GM19463 (cell line): ENCODE measurements around the gene ADGRE2.
"Not testable (repeated sequence)": the region's sequence is repeated elsewhere in the genome, so short reads cannot be mapped to it uniquely, and the experiment has no call there.

Source experiments
- ATAC-seq: cut with Tn5 transposase; IDR thresholded peaks from one replicate; pipeline ENCODE4 v1.9.1; 2021; ENCODE audit warnings: mild to moderate bottlenecking, moderate library complexity; ENCODE audit not compliant: unreplicated experiment

Gene ADGRE2

GRCh38 chr19:14778110-14778845 is at the start of gene ADGRE2:
ADGRE2 (minus strand) TSS chr19:14778560; CDS start chr19:14776756, 1,804 bp downstream.
- ATAC-seq: not testable (repeated sequence)

- ATAC-seq: no peak
Measured at GRCh38 chr19:14826006-14826405, 47.6 kb upstream of the ADGRE2 start.

GRCh38 chr19:14821937-14822336 is 43.6 kb upstream of the ADGRE2 start:
- no peak for ATAC-seq

- no peak for ATAC-seq
Measured at GRCh38 chr19:14818588-14818987, 40.2 kb upstream of the ADGRE2 start.

- no peak for ATAC-seq
Measured at GRCh38 chr19:14817052-14817451, 38.7 kb upstream of the ADGRE2 start.

- ATAC-seq: no peak
Measured at GRCh38 chr19:14814982-14815652, 36.8 kb upstream of the ADGRE2 start.

GRCh38 chr19:14809272-14810057 is 31.1 kb upstream of the ADGRE2 start:
- no peak for ATAC-seq

GRCh38 chr19:14804765-14805164 is 26.4 kb upstream of the ADGRE2 start:
- ATAC-seq: no peak

GRCh38 chr19:14798760-14799159 is 20.4 kb upstream of the ADGRE2 start:
- no peak for ATAC-seq

- no peak for ATAC-seq
Measured at GRCh38 chr19:14796021-14796420, 17.7 kb upstream of the ADGRE2 start.

GRCh38 chr19:14795078-14795721 is 16.8 kb upstream of the ADGRE2 start:
- no peak for ATAC-seq

- ATAC-seq: not testable (repeated sequence)
Measured at GRCh38 chr19:14792250-14792649, 13.9 kb upstream of the ADGRE2 start.

GRCh38 chr19:14786421-14786851 is 8.1 kb upstream of the ADGRE2 start:
- no peak for ATAC-seq

GRCh38 chr19:14785102-14785793 is 6.9 kb upstream of the ADGRE2 start:
- ATAC-seq: peak; percentile 23

- ATAC-seq: peak; percentile 58
Measured at GRCh38 chr19:14784730-14785101, 6.4 kb upstream of the ADGRE2 start.

- ATAC-seq: not testable (repeated sequence)
Measured at GRCh38 chr19:14783410-14783998, 5.1 kb upstream of the ADGRE2 start.

- ATAC-seq: no peak
Measured at GRCh38 chr19:14782626-14783409, 4.5 kb upstream of the ADGRE2 start.

- ATAC-seq: not testable (repeated sequence)
Measured at GRCh38 chr19:14781713-14782536, 3.6 kb upstream of the ADGRE2 start.
